Measurements from ENCODE around the gene CDC45. TPM values are rescaled to one million over a fixed set of nuclear protein-coding genes. Genes with fewer than 3 reads are reported as not detected.

The CDC45 gene
- total RNA-seq, 1 experiment from 2014 or later: 54.6 TPM

- DNase-seq (ENCODE audit: low read depth): no peak
- in situ Hi-C loops (cut with HindIII; ENCODE audit: low pct_unique_long_range_greater_than_20kb, low sequenced_read_pairs): no loop called here
Observed at GRCh38 chr22:19463491-19464469, 15.9 kb upstream of the CDC45 start.

DNA sequence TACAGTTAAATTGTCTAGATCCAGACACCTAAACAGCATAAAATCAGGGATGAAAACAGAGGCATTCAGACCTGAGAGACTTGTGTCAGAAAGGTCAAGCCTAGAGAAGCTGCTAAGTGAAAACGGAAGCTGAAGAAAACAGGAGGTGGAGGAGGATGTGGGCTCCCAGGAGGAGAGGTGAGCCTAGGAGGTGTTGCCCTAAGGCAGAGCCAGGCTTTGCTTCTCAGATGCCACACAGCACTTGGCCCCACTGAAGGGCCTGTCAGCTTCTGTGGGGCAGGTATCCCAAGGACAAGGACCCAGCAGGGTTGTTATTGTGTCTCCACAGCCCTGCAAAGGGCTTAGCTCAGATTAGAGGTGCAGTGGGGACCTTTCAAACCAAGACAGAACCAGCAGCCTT, 15.2 kb upstream of the CDC45 start:
- in situ Hi-C loops (cut with HindIII; ENCODE audit: low pct_unique_long_range_greater_than_20kb, low sequenced_read_pairs): no loop called here
- no peak for DNase-seq (ENCODE audit: low read depth)

- in situ Hi-C loops (cut with HindIII; ENCODE audit: low pct_unique_long_range_greater_than_20kb, low sequenced_read_pairs): no loop called here
- no peak for DNase-seq (ENCODE audit: low read depth)
Observed at GRCh38 chr22:19464975-19465374, 14.7 kb upstream of the CDC45 start.

GRCh38 chr22:19466126-19466716, 13.5 kb upstream of the CDC45 start:
- DNase-seq (ENCODE audit: low read depth): no peak
- in situ Hi-C loops (cut with HindIII; ENCODE audit: low pct_unique_long_range_greater_than_20kb, low sequenced_read_pairs): no loop called here

DNA sequence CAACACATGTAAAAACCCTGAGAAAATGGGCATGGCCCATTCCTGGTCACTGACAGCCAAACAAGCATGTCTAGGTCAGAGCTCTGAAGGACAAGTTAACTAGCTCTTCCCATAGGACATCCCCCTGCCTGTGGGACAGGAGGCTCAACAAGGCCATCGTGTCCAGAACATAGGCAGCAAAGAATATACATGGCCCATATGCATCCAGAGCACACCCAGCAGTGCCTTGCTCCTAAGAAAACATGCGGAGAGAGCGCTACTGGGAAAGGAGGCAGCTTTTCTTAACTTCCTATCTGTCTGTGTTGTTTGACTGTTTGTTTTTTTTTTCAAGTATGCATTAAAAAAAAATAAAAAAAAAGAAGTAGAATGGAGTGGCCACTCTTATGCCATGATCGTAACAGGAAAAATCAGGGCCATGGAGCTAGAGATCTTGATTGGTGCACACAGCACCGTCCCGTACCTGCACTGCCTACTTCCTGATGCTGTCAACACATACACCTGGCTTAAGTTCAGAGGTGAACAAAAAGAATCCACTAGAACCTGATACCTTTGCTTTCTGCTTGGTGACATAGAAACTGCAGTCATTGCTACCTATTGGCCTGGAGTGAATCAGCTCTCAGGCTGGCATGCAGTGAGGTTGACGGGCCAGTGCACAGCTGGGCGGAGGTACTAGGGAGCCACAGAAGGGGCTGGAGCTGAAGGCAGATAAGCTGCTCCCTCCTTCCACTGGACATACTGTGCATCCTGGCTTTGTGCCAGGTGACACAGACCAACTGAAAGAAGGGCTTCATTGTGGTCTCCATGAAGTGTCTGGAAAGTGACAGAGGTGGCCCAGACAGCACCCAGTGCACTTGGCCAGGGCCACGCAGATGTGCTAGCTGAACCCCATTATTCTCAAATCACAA, 12.6 kb upstream of the CDC45 start:
- no peak for DNase-seq (ENCODE audit: low read depth)
- in situ Hi-C loops (cut with HindIII; ENCODE audit: low pct_unique_long_range_greater_than_20kb, low sequenced_read_pairs): no loop called here

- in situ Hi-C loops (cut with HindIII; ENCODE audit: low pct_unique_long_range_greater_than_20kb, low sequenced_read_pairs): no loop called here
- DNase-seq (ENCODE audit: low read depth): no peak
Observed at GRCh38 chr22:19467912-19468311, 11.8 kb upstream of the CDC45 start.

- in situ Hi-C loops (cut with HindIII; ENCODE audit: low pct_unique_long_range_greater_than_20kb, low sequenced_read_pairs): no loop called here
- no peak for DNase-seq (ENCODE audit: low read depth)
Observed at GRCh38 chr22:19469421-19469820, 10.3 kb upstream of the CDC45 start.

DNA sequence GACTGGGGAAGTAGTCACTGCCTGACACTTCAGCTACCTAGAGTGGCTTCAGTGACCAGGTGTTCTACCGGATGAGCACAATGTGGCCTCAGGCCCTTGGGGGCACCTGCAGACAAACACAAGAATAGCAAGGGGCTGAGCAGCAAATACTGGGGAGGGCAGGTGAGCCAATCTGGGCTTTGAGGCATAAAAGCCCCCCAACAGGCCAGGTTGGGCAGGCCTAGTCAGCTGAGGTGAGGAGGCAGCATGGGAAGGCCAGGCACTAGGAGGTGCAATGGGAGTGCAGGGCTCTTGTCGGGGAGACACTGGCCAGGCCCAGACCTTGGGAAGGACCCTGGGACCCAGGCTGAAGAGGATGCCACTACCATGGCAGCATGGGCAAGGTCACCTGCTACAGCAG, 9.7 kb upstream of the CDC45 start:
- no peak for DNase-seq (ENCODE audit: low read depth)
- in situ Hi-C loops (cut with HindIII; ENCODE audit: low pct_unique_long_range_greater_than_20kb, low sequenced_read_pairs): no loop called here

- DNase-seq (ENCODE audit: low read depth): no peak
- in situ Hi-C loops (cut with HindIII; ENCODE audit: low pct_unique_long_range_greater_than_20kb, low sequenced_read_pairs): no loop called here
Observed at GRCh38 chr22:19471572-19471971, 8.1 kb upstream of the CDC45 start.

DNA sequence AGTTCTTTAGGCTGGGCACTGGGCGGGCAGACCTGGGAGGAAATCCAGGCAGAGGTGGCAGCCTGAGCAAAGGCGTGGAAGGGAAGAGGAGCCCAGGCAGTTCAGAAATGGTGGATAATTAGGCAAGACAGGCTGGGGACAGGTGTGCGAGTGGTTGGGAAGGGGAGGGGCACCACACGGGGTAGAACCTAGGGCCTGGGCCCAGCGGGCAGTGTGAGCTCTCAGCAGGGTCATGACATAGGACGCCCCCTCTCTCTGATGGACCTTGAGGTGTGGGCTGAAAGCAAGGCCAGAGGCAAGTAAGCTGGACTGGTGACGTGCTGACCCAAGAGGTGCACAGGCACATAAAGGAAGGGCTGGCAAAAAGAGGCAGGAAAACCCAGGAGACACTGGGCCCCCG, 7.5 kb upstream of the CDC45 start:
- in situ Hi-C loops (cut with HindIII; ENCODE audit: low pct_unique_long_range_greater_than_20kb, low sequenced_read_pairs): no loop called here

GRCh38 chr22:19473578-19473977, 6.1 kb upstream of the CDC45 start:
- in situ Hi-C loops (cut with HindIII; ENCODE audit: low pct_unique_long_range_greater_than_20kb, low sequenced_read_pairs): no loop called here
- no peak for DNase-seq (ENCODE audit: low read depth)

More for the DNA sequence above, 7.5 kb upstream of the CDC45 start:
- DNase-seq (ENCODE audit: low read depth): no peak

GRCh38 chr22:19476023-19476422, 3.7 kb upstream of the CDC45 start:
- in situ Hi-C loops (cut with HindIII; ENCODE audit: low pct_unique_long_range_greater_than_20kb, low sequenced_read_pairs): no loop called here
- no peak for DNase-seq (ENCODE audit: low read depth)

DNA sequence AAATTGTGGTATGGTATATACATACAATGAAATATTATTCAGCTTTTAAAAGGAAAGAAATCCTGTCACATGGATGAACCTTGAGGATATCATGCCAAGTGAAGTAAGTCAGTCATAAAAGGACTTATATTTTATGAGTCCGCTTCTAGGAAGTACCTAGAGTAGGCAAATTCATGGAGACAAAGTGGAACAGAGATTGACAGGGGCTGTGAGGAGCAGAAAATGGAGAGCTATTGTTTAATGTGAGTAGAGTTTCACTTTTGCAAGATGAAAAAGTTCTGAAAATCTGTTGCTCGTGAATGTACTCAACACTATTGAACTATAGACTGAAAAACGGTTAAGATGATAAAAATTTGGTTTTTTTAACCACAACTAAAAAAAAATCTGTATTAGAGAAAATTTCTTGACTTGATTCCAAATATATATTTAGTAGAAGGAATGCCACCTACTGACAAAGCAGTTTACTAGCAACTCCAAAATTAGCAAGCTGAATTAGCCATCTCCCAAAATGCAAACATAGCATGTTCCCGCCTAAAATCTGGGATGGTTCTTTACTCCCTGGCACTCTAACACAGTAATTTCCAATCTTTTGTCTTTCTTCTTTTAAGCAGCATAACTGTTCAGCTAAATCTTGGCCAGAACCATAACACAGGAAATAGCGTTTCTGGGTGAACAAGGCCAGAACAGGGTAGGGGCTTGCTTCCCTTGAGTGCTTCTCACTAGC, 2.2 kb upstream of the CDC45 start:
- in situ Hi-C loops (cut with HindIII; ENCODE audit: low pct_unique_long_range_greater_than_20kb, low sequenced_read_pairs): no loop called here

GRCh38 chr22:19478045-19478900, 1.4 kb upstream of the CDC45 start:
- DNase-seq (ENCODE audit: low read depth): peak; percentile 44
- in situ Hi-C loops (cut with HindIII; ENCODE audit: low pct_unique_long_range_greater_than_20kb, low sequenced_read_pairs): no loop called here

More for the DNA sequence above, 2.2 kb upstream of the CDC45 start:
- DNase-seq (ENCODE audit: low read depth): peak; percentile 19

GRCh38 chr22:19478901-19479354, 792 bp upstream of the CDC45 start, which contains the start of gene UFD1:
TSS of gene UFD1 (minus strand) at chr22:19479193. CDS start at chr22:19479085, 108 bp downstream.
- peak; percentile 91 for DNase-seq (ENCODE audit: low read depth)
- in situ Hi-C loops (cut with HindIII; ENCODE audit: low pct_unique_long_range_greater_than_20kb, low sequenced_read_pairs): no loop called here

DNA sequence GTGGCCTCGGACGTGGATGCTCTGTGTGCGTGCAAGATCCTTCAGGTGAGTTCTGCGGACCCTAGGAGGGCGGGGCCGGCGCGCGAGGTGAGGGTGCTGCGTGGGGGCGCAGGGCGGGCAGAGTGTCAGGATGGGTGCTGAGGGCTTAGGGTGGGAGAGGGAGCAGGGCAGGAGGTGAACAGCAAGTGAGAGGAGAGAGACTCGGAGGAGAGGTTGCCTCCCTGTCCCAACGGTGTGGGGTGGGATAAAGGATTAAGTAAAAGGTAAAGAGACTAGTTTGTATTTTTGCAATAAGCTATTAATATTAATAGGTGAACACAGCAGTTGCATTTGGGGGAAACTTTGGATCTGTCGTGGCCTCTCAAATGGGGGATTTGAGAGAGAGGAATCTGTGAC, 451 bp downstream of the CDC45 start:
- in situ Hi-C loops (cut with HindIII; ENCODE audit: low pct_unique_long_range_greater_than_20kb, low sequenced_read_pairs): no loop called here
- no peak for DNase-seq (ENCODE audit: low read depth)

DNA sequence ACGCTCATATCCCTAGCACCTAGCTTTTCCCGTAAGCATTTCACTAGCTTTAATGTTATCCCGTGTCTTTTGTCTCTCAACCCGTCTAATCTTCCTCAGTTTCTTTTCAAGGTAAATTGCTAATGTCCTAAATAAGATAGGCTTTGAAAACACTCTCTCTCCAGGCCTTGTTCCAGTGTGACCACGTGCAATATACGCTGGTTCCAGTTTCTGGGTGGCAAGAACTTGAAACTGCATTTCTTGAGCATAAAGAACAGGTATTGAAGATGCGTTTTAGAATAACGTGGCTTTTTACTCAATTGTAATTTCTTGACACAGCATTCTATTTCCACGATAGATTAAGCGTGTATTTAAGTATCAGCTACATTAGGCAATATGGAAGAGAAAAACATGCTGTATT, 1.1 kb downstream of the CDC45 start:
- in situ Hi-C loops (cut with HindIII; ENCODE audit: low pct_unique_long_range_greater_than_20kb, low sequenced_read_pairs): no loop called here
- DNase-seq (ENCODE audit: low read depth): no peak

Data from Caki2 (cell line).